GM10266 (cell line): ENCODE measurements around the gene RAB33A.

Source experiments
- DNase-seq: peaks from one replicate; pipeline ENCODE4 v3.0.0; 2012; ENCODE audit errors: extremely low spot score
- CTCF ChIP-seq: IDR thresholded peaks from 2 replicates; pipeline ENCODE4 v1.5.1; 2012; ENCODE audit warnings: mild to moderate bottlenecking, low read depth; ENCODE audit not compliant: control insufficient read depth, insufficient read depth; ENCODE audit errors: missing control alignments

Gene RAB33A

GRCh38 chrX:130172127-130172845 lies 524 bp downstream of the RAB33A start:
- DNase-seq: no peak
- TF ChIP-seq CTCF: no peak

- DNase-seq: peak; percentile 68
These were observed 1.6 kb downstream of the RAB33A start for GRCh38 chrX:130173190-130173895.

DNA sequence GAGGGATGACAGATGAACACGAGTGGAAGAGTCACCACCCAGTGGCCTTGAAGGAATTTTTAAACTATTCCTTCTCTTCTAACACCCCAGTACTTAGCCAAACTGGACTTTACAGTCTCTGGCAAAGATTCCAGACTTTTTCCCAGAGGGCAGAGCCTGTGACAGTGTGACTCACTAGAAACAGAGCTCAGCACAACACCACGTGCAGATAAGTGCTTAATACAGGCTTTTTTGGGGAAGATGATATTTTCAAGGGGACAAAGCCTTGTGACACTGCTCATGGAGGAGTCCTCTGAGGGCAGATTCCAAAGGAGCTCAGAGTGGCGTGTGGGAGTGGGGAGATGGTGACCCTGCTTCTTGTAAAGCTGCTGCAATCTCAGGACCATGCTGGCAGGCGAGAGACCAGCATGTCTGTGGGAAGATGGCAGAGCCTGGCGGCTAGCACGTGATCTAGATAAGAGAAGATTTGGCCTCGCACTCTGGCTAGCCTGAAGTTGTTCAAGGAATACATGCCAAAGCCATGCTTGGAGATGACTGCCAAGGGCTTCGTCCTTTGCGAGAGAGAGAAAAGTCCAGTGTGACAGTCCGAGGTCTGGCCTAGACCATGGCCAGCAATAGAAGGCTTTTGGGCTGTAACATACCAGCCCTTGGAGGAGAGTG lies 2.4 kb downstream of the RAB33A start:
- DNase-seq: no peak
- TF ChIP-seq CTCF: no peak

More at GRCh38 chrX:130173190-130173895, 1.6 kb downstream of the RAB33A start:
- no peak for TF ChIP-seq CTCF

DNA sequence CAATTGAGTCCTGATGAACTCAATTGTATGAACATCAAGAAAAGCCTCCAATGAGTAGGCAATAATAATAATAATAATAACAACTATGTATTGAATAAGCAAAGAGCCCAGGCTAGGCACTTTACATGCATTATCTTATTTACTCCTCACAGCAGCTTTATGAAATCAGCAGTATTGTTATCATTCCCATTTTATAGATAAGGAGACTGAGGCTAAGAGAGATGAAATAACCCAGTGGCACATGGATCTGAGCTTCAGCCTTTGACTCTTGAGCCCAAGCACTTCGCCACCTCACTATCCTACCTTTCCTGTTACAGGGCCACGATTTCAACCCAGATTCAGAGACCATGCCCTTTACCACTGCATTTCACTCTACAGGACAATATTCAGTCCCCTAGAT lies 3.2 kb downstream of the RAB33A start:
- TF ChIP-seq CTCF: no peak
- DNase-seq: no peak

DNA sequence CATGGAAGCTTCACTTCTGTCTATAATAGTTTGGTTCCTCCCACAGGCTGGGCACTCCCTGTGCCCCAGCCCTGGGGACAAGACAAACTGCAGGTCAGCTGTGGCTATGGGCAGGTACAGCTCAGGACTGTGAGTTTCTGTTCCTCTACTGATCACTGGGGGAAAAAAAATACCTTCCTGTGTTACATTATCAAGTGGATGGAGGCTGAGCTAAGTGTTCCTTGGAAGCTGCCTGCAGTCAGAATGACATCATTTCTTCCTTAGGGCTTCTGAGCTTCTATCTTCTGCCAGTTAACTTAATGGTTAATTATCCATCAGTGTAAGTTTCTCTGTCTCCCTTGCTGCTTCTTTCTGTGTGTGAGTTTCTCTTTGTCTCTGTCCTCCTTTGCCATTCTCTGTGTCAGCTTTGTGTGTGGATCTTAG lies 4.6 kb downstream of the RAB33A start:
- TF ChIP-seq CTCF: no peak
- DNase-seq: peak; percentile 29

- TF ChIP-seq CTCF: no peak
- DNase-seq: no peak
These were observed 5.2 kb downstream of the RAB33A start for GRCh38 chrX:130176942-130177341.
